ENCODE measurements around the gene MRPL20. TPM values are rescaled to one million over a fixed set of nuclear protein-coding genes. Genes with fewer than 3 reads are reported as not detected.

The MRPL20 gene
- total and polyA plus RNA-seq, 8 donors, result 53.9 to 187 (median 111) TPM

GRCh38 chr1:1437033-1437903 is 30.2 kb upstream of the MRPL20 start:
- peak overlapping the region; percentile 54 to 64 (median 58) for H3K4me3 ChIP-seq
- DNase-seq, result peak in 1 of 2 donors; percentile 34
- WGBS, 5 donors, result 24 to 51% (median 42%) methylated on average over 11 to 31 of the region's 31 CpGs

GRCh38 chr1:1436630-1437032 is 29.5 kb upstream of the MRPL20 start:
- intact Hi-C loops (cut with DNase I; ENCODE audit: low total_unique reads), result no loop called here
- no peaks in the 10 kb centered on the region for H3K9me3 ChIP-seq
- H3K4me3 ChIP-seq, result peak overlapping the region; percentile 54 to 64 (median 58)
- peak overlapping the region in 4 of 5 donors; percentile 46 to 92 (median 80) for H3K27ac ChIP-seq
- no peak for DNase-seq
- peaks cover 83 to 91% (median 86%) of the 10 kb centered on the region in 4 donors for H3K4me1 ChIP-seq
- 45 to 74% (median 51%) methylated on average over 3 to 7 of the region's 7 CpGs for WGBS, 5 donors
- peaks cover 0 to 11% (median 6%) of the 10 kb centered on the region in 4 donors for H3K36me3 ChIP-seq
- H3K27me3 ChIP-seq, result peaks cover 0 to 33% (median 7%) of the 10 kb centered on the region in 3 donors
- no peak for TF ChIP-seq CTCF (IDR thresholded peaks at IDR 0.05)
- TF ChIP-seq POLR2A (IDR thresholded peaks at IDR 0.05), result no peak
- no peak for TF ChIP-seq EP300 (IDR thresholded peaks at IDR 0.05)

More at GRCh38 chr1:1437033-1437903, 30.2 kb upstream of the MRPL20 start:
- Histone ChIP-seq H3K27ac (peak overlapping the region; percentile 16 to 92 (median 38)), H3K36me3 (peaks cover 0 to 11% (median 6%) of the 10 kb centered on the region in 4 donors), H3K27me3 (peaks cover 0 to 33% (median 7%) of the 10 kb centered on the region in 3 donors), H3K4me1 (peaks cover 77 to 91% (median 80%) of the 10 kb centered on the region in 4 donors), H3K9me3 (no peaks in the 10 kb centered on the region)
- intact Hi-C loops (cut with DNase I; ENCODE audit: low total_unique reads), result no loop called here
- TF ChIP-seq EP300 (IDR thresholded peaks at IDR 0.05) (no peak), POLR2AphosphoS5 (IDR thresholded peaks at IDR 0.05) (no peak), CTCF (IDR thresholded peaks at IDR 0.05) (no peak), POLR2A (IDR thresholded peaks at IDR 0.05) (no peak)

- H3K9me3 ChIP-seq, result no peaks in the 10 kb centered on the region
- peak overlapping the region; percentile 46 to 92 (median 90) for H3K27ac ChIP-seq
- H3K36me3 ChIP-seq, result peaks cover 0 to 11% (median 6%) of the 10 kb centered on the region in 4 donors
- peak in 1 of 2 donors; percentile 29 for DNase-seq
- intact Hi-C loops (cut with DNase I; ENCODE audit: low total_unique reads), result no loop called here
- peaks cover 83 to 91% (median 86%) of the 10 kb centered on the region in 4 donors for H3K4me1 ChIP-seq
- TF ChIP-seq POLR2A (IDR thresholded peaks at IDR 0.05) (no peak), EP300 (IDR thresholded peaks at IDR 0.05) (no peak), CTCF (IDR thresholded peaks at IDR 0.05) (no peak), POLR2AphosphoS5 (IDR thresholded peaks at IDR 0.05) (no peak)
- 5 to 12% (median 7%) methylated on average over 15 to 40 of the region's 40 CpGs for WGBS, 5 donors
- H3K4me3 ChIP-seq, result peak overlapping the region; percentile 54 to 64 (median 58)
- peaks cover 0 to 33% (median 7%) of the 10 kb centered on the region in 3 donors for H3K27me3 ChIP-seq
Measured at GRCh38 chr1:1435911-1436629, 29.0 kb upstream of the MRPL20 start.
